ENCODE data around the gene AQR.

- TF ChIP-seq POLR2A (IDR thresholded peaks at IDR 0.05) (no peak), CTCF (IDR thresholded peaks at IDR 0.05) (no peak)
These were observed 90.4 kb downstream of the AQR start for GRCh38 chr15:34879107-34879506.
